ENCODE results near the gene ZNF579. TPM values are rescaled to one million over a fixed set of nuclear protein-coding genes. Genes with fewer than 3 reads are reported as not detected.
A peak's percentile ranks its signal among the peaks of the same experiment; 100 is the strongest.

ZNF579 gene, protein sequence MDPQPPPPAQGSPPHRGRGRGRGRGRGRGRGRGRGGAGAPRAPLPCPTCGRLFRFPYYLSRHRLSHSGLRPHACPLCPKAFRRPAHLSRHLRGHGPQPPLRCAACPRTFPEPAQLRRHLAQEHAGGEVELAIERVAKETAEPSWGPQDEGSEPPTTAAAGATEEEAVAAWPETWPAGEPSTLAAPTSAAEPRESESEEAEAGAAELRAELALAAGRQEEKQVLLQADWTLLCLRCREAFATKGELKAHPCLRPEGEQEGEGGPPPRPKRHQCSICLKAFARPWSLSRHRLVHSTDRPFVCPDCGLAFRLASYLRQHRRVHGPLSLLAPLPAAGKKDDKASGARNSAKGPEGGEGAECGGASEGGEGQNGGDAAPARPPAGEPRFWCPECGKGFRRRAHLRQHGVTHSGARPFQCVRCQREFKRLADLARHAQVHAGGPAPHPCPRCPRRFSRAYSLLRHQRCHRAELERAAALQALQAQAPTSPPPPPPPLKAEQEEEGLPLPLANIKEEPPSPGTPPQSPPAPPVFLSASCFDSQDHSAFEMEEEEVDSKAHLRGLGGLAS
- total RNA-seq (10 to 100 TPM in 1 of 5 experiments, 1 to 10 TPM in 4; 6.1 to 11.0 (median 7.8) TPM), polyA plus RNA-seq (1 to 10 TPM in 1 of 2 donors, under 1 TPM in 1; 0.50 to 2.2 TPM), total RNA-seq (2.7 reads per million, percentile 14 among the genes with 10 or more reads in this experiment)

DNA sequence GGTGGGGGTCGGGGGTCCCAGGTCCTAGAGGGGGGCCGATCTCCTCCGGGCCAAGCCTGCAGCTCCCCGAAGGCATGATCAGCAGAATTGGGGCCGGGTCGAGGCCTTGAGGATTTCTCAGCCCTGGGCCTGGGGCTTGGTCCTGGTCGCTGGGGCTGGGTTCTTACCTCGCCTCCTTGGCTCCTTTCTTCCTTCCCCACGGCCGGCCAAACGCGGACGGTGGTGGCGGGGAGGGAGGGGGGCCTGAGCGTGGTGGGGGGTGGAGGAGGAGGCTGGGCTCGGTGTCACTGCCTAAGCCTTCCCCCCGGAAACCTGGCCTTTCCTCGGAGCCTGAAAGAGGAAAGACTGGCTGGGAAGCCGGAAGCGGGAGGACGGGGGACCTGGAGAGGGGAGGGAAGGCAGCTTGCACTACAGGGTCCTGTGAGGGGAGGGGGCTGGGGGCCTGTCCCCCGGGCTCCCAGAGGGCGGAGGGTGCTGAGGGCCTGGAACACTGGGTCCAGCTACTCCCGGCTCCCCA is at the start of gene ZNF579:
TSS of gene ZNF579 (minus strand) at position 221 of the 517 bp plus-strand sequence. CDS start 1,209 bp downstream, outside the sequence.
- H3K36me3 ChIP-seq (ENCODE audit: control insufficient read depth in 2 of 3, insufficient read depth in 3 of 3, low read length in 3 of 3): peaks cover 0 to 11% (median 0%) of the 10 kb centered on the region in 3 experiments
- ATAC-seq (peak; percentile 86), DNase-seq (peak in 8 of 9 donors; percentile 50 to 82 (median 64))
- intact Hi-C loops (cut with micrococcal nuclease): loop anchor here (1.0 to 10.0 kb wide), 7 partner anchors 19 to 196 kb away; partner anchors contain the start of genes FIZ1 (in 2 of the 2), ZNF865 (in 2 of the 2), EPN1 (in 1 of the 2) and RPL28 (in 1 of the 2)
- Mint-ChIP-seq H3K27ac (peak within 1 kb of the TSS; percentile 76 to 96 (median 88)), H3K9me3 (peaks cover 0 to 8% (median 3%) of the 10 kb centered on the region in 11 donors), H3K4me1 (peaks cover 21 to 35% (median 29%) of the 10 kb centered on the region in 7 donors), H3K4me3 (peak within 1 kb of the TSS; percentile 85 to 92 (median 88)), H3K36me3 (peaks cover 0 to 15% (median 9%) of the 10 kb centered on the region in 5 donors), H3K27me3 (peaks cover 0 to 16% (median 0%) of the 10 kb centered on the region in 5 donors)
- H3K27ac ChIP-seq (ENCODE audit: low read depth, low read length): peak within 1 kb of the TSS; percentile 87
- H3K27me3 ChIP-seq (ENCODE audit: control insufficient read depth in 2 of 2, insufficient read depth in 2 of 2, low read length in 2 of 2): no peaks in the 10 kb centered on the region
- ChIA-PET CTCF (interaction anchor here (0.6 to 2.0 kb wide), 2 partner anchors 16 to 25 kb away, joined by 3 to 5 read pairs; partner anchors contain the start of gene ZNF865), POLR2A (interaction anchor here (0.6 to 2.7 kb wide), 6 partner anchors 18 to 504 kb away, joined by 3 to 20 read pairs (median 7); partner anchors contain the start of genes FIZ1, U2AF2 and ZNF524)
- H3K9me3 ChIP-seq (ENCODE audit: control insufficient read depth in 2 of 3, low read length in 3 of 3): peaks cover 0 to 3% (median 0%) of the 10 kb centered on the region in 3 experiments
- peak within 1 kb of the TSS; percentile 82 for H3K4me3 ChIP-seq (ENCODE audit: low read length)
- H3K4me1 ChIP-seq (ENCODE audit: control insufficient read depth in 2 of 2, insufficient read depth in 2 of 2, low read length in 2 of 2): peaks cover 8 to 16% of the 10 kb centered on the region in 2 donors

DNA sequence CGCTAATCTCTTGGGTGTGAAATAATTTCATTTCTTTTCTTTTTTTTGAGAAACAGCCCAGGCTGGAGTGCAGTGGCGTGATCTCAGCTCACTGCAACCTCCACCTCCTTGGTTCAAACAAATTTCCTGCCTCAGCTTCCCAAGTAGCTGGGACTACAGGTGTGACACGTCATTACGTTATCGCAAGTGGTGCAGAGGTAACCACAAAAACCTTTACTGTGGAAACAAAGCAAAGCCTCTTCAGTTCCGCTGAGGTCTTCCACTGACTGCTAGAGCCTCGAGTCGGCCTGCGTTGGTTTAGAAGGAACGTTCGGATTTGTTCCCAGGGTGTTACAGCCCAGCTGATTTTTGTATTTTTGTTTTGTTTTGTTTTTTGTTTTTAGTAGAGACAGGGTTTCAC is 45.7 kb upstream of the ZNF579 start:
- H3K27ac ChIP-seq (ENCODE audit: low read depth, low read length): peak overlapping the region; percentile 69
- peak overlapping the region; percentile 76 to 89 (median 82) for H3K4me3 Mint-ChIP-seq
- H3K4me1 ChIP-seq (ENCODE audit: control insufficient read depth in 2 of 2, insufficient read depth in 2 of 2, low read length in 2 of 2): peaks cover 27 to 34% of the 10 kb centered on the region in 2 donors
- H3K4me3 ChIP-seq (ENCODE audit: low read length): no peak overlapping the region
- peaks cover 0 to 2% (median 0%) of the 10 kb centered on the region in 11 donors for H3K9me3 Mint-ChIP-seq
- peaks cover 27 to 46% (median 39%) of the 10 kb centered on the region in 7 donors for H3K4me1 Mint-ChIP-seq
- H3K27me3 ChIP-seq (ENCODE audit: control insufficient read depth in 2 of 2, insufficient read depth in 2 of 2, low read length in 2 of 2): no peaks in the 10 kb centered on the region
- peak in 8 of 9 donors; percentile 57 to 89 (median 87) for DNase-seq
- ChIA-PET CTCF (interaction anchor here (0.6 to 2.9 kb wide), 18 partner anchors 11 to 707 kb away, joined by 3 to 14 read pairs (median 4); partner anchors contain the start of genes FIZ1, ZNF524 and ZNF865), POLR2A (interaction anchor here (0.6 to 6.9 kb wide), 15 partner anchors 10 to 491 kb away, joined by 3 to 98 read pairs (median 5); partner anchors contain the start of genes FIZ1, NAT14, PPP6R1 and U2AF2)
- H3K36me3 ChIP-seq (ENCODE audit: control insufficient read depth in 2 of 3, insufficient read depth in 3 of 3, low read length in 3 of 3): peaks cover 0 to 2% (median 0%) of the 10 kb centered on the region in 3 experiments
- peak overlapping the region; percentile 77 to 99 (median 95) for H3K27ac Mint-ChIP-seq
- ATAC-seq: peak; percentile 54
- H3K27me3 Mint-ChIP-seq: peaks cover 0 to 20% (median 0%) of the 10 kb centered on the region in 5 donors
- no peaks in the 10 kb centered on the region for H3K36me3 Mint-ChIP-seq
- H3K9me3 ChIP-seq (ENCODE audit: control insufficient read depth in 2 of 3, low read length in 3 of 3): no peaks in the 10 kb centered on the region
- intact Hi-C loops (cut with micrococcal nuclease): loop anchor here (1.0 to 10.0 kb wide), 3 partner anchors 109 to 1162 kb away; partner anchors contain the start of genes DNAAF3 (in 1 of the 2) and LENG9 (in 1 of the 2)

DNA sequence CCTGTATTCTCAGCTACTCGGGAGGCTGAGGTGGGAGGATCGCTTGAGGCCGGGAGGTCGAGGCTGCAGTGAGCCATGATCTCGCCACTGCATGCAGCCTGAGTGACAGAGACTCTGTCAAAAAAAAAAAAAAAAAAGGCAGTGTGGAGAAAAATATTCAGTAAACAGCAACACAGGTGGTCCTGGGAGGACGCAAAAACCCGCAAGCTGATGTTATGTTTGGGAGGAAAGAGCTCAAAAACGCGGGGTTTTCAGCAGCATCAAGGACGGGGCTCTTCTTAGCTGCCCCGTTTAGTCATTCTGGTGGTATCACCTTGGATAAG is 44.3 kb upstream of the ZNF579 start:
- H3K27ac ChIP-seq (ENCODE audit: low read depth, low read length): peak overlapping the region; percentile 100
- H3K9me3 ChIP-seq (ENCODE audit: control insufficient read depth in 2 of 3, low read length in 3 of 3): no peaks in the 10 kb centered on the region
- no peak for DNase-seq
- CTCF ChIA-PET: interaction anchor here (0.6 to 3.0 kb wide), 9 partner anchors 8 to 202 kb away, joined by 3 to 10 read pairs (median 4); partner anchors contain the start of genes FIZ1, NAT14 and ZNF865
- ATAC-seq: no peak
- H3K4me3 ChIP-seq (ENCODE audit: low read length): peak overlapping the region; percentile 76
- H3K27me3 ChIP-seq (ENCODE audit: control insufficient read depth in 2 of 2, insufficient read depth in 2 of 2, low read length in 2 of 2): no peaks in the 10 kb centered on the region
- Mint-ChIP-seq H3K36me3 (peaks cover 0 to 10% (median 5%) of the 10 kb centered on the region in 5 donors), H3K4me1 (peaks cover 26 to 59% (median 52%) of the 10 kb centered on the region in 7 donors), H3K27ac (peak overlapping the region; percentile 89 to 99 (median 98)), H3K9me3 (peaks cover 0 to 2% (median 0%) of the 10 kb centered on the region in 11 donors), H3K4me3 (peak overlapping the region; percentile 78 to 96 (median 90)), H3K27me3 (peaks cover 0 to 20% (median 0%) of the 10 kb centered on the region in 5 donors)
- POLR2A ChIA-PET: interaction anchor here (0.6 to 6.9 kb wide), 19 partner anchors 11 to 366 kb away, joined by 3 to 98 read pairs (median 5); partner anchors contain the start of genes FIZ1, ISOC2, KMT5C and PPP6R1
- H3K4me1 ChIP-seq (ENCODE audit: control insufficient read depth in 2 of 2, insufficient read depth in 2 of 2, low read length in 2 of 2): peaks cover 27 to 46% of the 10 kb centered on the region in 2 donors
- H3K36me3 ChIP-seq (ENCODE audit: control insufficient read depth in 2 of 3, insufficient read depth in 3 of 3, low read length in 3 of 3): peaks cover 0 to 7% (median 0%) of the 10 kb centered on the region in 3 experiments
- intact Hi-C loops (cut with micrococcal nuclease): loop anchor here (2.0 to 10.0 kb wide), 6 partner anchors 30 to 1160 kb away; partner anchors contain the start of genes DNAAF3 (in 1 of the 2), LENG9 (in 1 of the 2), U2AF2 (in 1 of the 2) and ZNF579 (in 1 of the 2)

DNA sequence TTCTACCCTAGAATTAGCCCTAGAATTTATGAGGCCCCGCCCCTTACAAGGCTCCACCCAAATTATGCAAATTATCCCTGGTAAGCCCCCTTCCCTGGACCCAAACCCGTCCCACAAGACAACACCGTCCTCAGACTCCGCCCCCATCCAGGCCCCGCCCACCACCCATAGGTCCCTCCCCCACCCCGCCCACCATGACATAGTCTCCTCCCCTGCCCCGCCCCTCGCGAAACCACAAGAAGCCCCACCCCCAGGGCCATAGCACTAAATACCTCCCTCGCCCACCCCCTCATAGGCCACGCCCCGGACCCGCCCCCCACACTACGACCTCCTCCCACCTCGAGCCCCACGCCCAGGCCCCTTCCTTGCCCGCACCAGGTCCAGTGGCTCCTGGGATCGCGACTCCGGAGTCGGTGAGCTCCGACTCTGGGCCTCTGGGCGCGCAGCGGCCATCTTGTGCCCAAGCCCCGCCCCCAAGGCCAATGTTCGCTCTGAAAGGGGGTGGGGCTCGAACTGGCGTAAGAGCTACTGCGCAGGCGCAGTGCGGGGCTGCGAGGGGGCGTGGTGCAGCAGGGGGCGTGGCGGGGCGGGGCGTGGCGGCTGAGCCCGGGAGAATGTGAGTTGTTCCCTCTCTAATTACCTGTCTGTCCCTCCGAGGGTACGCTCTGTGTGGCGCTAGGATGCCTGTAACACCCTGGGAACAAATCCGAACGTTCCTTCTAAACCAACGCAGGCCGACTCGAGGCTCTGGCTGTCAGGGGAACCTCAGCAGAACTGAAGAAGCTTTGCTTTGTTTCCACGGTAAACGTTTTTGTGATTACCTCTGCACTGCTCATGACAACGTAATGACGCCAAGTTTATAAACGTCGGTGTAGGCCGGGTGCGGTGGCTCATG is 43.7 kb upstream of the ZNF579 start, which contains the start of gene ZNF784:
TSS of gene ZNF784 (minus strand) at position 458 of the 895 bp plus-strand sequence. CDS start at position 453, 5 bp downstream.
- H3K36me3 Mint-ChIP-seq: peaks cover 0 to 10% (median 5%) of the 10 kb centered on the region in 5 donors
- H3K27me3 Mint-ChIP-seq: peaks cover 0 to 18% (median 0%) of the 10 kb centered on the region in 5 donors
- CTCF ChIA-PET: interaction anchor here (0.6 to 3.0 kb wide), 7 partner anchors 8 to 157 kb away, joined by 3 to 10 read pairs (median 4); partner anchors contain the start of genes FIZ1, NAT14 and ZNF865
- peak within 1 kb of the TSS; percentile 100 for H3K27ac ChIP-seq (ENCODE audit: low read depth, low read length)
- intact Hi-C loops (cut with micrococcal nuclease): loop anchor here (1.0 to 10.0 kb wide), 16 partner anchors 8 to 1160 kb away; partner anchors contain the start of genes FIZ1 (in 2 of the 2), ZNF628 (in 2 of the 2), ZNF865 (in 2 of the 2) and DNAAF3 (in 1 of the 2)
- ATAC-seq: peak; percentile 90
- no peaks in the 10 kb centered on the region for H3K27me3 ChIP-seq (ENCODE audit: control insufficient read depth in 2 of 2, insufficient read depth in 2 of 2, low read length in 2 of 2)
- H3K27ac Mint-ChIP-seq: peak within 1 kb of the TSS; percentile 89 to 99 (median 98)
- peaks cover 0 to 7% (median 0%) of the 10 kb centered on the region in 3 experiments for H3K36me3 ChIP-seq (ENCODE audit: control insufficient read depth in 2 of 3, insufficient read depth in 3 of 3, low read length in 3 of 3)
- H3K4me1 Mint-ChIP-seq: peaks cover 26 to 65% (median 58%) of the 10 kb centered on the region in 7 donors
- no peaks in the 10 kb centered on the region for H3K9me3 ChIP-seq (ENCODE audit: control insufficient read depth in 2 of 3, low read length in 3 of 3)
- peak within 1 kb of the TSS; percentile 78 to 96 (median 90) for H3K4me3 Mint-ChIP-seq
- POLR2A ChIA-PET: interaction anchor here (0.6 to 6.9 kb wide), 23 partner anchors 12 to 365 kb away, joined by 3 to 98 read pairs (median 4); partner anchors contain the start of genes FIZ1, ISOC2, KMT5C and PPP6R1
- H3K4me3 ChIP-seq (ENCODE audit: low read length): peak within 1 kb of the TSS; percentile 76
- peaks cover 27 to 46% of the 10 kb centered on the region in 2 donors for H3K4me1 ChIP-seq (ENCODE audit: control insufficient read depth in 2 of 2, insufficient read depth in 2 of 2, low read length in 2 of 2)
- H3K9me3 Mint-ChIP-seq: peaks cover 0 to 2% (median 0%) of the 10 kb centered on the region in 11 donors
- DNase-seq: peak; percentile 89 to 99 (median 95)
